Mucosa of gallbladder (tissue), 1 donor: ENCODE data around the gene DIS3L2. TPM values are rescaled to one million over a fixed set of nuclear protein-coding genes. Genes with fewer than 3 reads are reported as not detected.
"Not testable (repeated sequence)": the region's sequence is repeated elsewhere in the genome, so short reads cannot be mapped to it uniquely, and the experiment has no call there.

ENCODE experiments used
- DNase-seq: peaks from one replicate; pipeline ENCODE4 v3.0.0-alpha.2; 2020; ENCODE audit warnings: low spot score
- total RNA-seq: library from RNA; stranded (reverse); gene quantifications from one replicate; pipeline ENCODE4 v1.2.1, GENCODE V29; 2021
- donor health status: DM: no; HTN: no; CAD: no.

Gene DIS3L2
- total RNA-seq, 1 donor from 2014 or later, result 36.3 TPM

GRCh38 chr2:232332940-232333259 is 371.4 kb downstream of the DIS3L2 start:
- DNase-seq, result no peak

GRCh38 chr2:232333361-232334135 is 372.0 kb downstream of the DIS3L2 start:
- no peak for DNase-seq

GRCh38 chr2:232334136-232334884 is 372.8 kb downstream of the DIS3L2 start:
- DNase-seq, result not testable (repeated sequence)

GRCh38 chr2:232334885-232335205 is 373.3 kb downstream of the DIS3L2 start:
- DNase-seq, result not testable (repeated sequence)

GRCh38 chr2:232335206-232335858 is 373.8 kb downstream of the DIS3L2 start:
- DNase-seq, result not testable (repeated sequence)

GRCh38 chr2:232335859-232336215 is 374.3 kb downstream of the DIS3L2 start:
- no peak for DNase-seq

GRCh38 chr2:232336241-232336736 is 374.8 kb downstream of the DIS3L2 start:
- no peak for DNase-seq

- DNase-seq, result no peak
Observed at GRCh38 chr2:232336981-232337720, 375.6 kb downstream of the DIS3L2 start.

GRCh38 chr2:232338094-232338758 is 376.7 kb downstream of the DIS3L2 start:
- not testable (repeated sequence) for DNase-seq

- no peak for DNase-seq
Observed at GRCh38 chr2:232338759-232339106, 377.2 kb downstream of the DIS3L2 start.

GRCh38 chr2:232339121-232340081 is 377.9 kb downstream of the DIS3L2 start:
- no peak for DNase-seq

GRCh38 chr2:232340171-232340935 is 378.8 kb downstream of the DIS3L2 start:
- DNase-seq, result no peak

- no peak for DNase-seq
Observed at GRCh38 chr2:232341061-232341738, 379.7 kb downstream of the DIS3L2 start.

GRCh38 chr2:232341739-232342126 is 380.2 kb downstream of the DIS3L2 start:
- DNase-seq, result no peak

GRCh38 chr2:232342635-232343565 is 381.4 kb downstream of the DIS3L2 start:
- DNase-seq, result no peak

GRCh38 chr2:232343821-232344220 is 382.3 kb downstream of the DIS3L2 start:
- no peak for DNase-seq

GRCh38 chr2:232345251-232345650 is 383.7 kb downstream of the DIS3L2 start:
- DNase-seq, result no peak

- DNase-seq, result no peak
Observed at GRCh38 chr2:232347369-232347768, 385.9 kb downstream of the DIS3L2 start.
